B cell (primary cell): ENCODE data around the gene IFITM1.

Experiments used
- CTCF ChIP-seq: fragments of 200-600 bp; IDR thresholded peaks from one replicate; pipeline ENCODE4 v1.8.0; 2022; ENCODE audit warnings: antibody characterized with exemption, mild to moderate bottlenecking
- EZH2 ChIP-seq: IDR thresholded peaks from 2 replicates; pipeline ENCODE4 v1.6.1; 2012; ENCODE audit warnings: borderline replicate concordance, low read depth, mild to moderate bottlenecking, moderate library complexity, low read length; ENCODE audit not compliant: insufficient read depth, poor library complexity, severe bottlenecking

GRCh38 chr11:285894-286220 lies 28.0 kb upstream of the IFITM1 start:
- no peak for TF ChIP-seq CTCF
- no peak for TF ChIP-seq EZH2
